Activated gamma-delta T cell treated with Interleukin-2 at 50 U/mL for 16 hours (primary cell): ENCODE data around the gene PARD3B.
"Not testable (repeated sequence)": the region's sequence is repeated elsewhere in the genome, so short reads cannot be mapped to it uniquely, and the experiment has no call there.

ENCODE experiments used
- DNase-seq: peaks from one replicate; pipeline ENCODE4 v3.0.0-alpha.2; 2020

PARD3B gene

GRCh38 chr2:205484764-205485163 is 939.5 kb downstream of the PARD3B start:
- DNase-seq = no peak

GRCh38 chr2:205493528-205493927 is 948.3 kb downstream of the PARD3B start:
- not testable (repeated sequence) for DNase-seq

GRCh38 chr2:205494537-205495235 is 949.4 kb downstream of the PARD3B start:
- DNase-seq = no peak

GRCh38 chr2:205495819-205496218 is 950.5 kb downstream of the PARD3B start:
- DNase-seq = no peak

GRCh38 chr2:205496370-205496769 is 951.1 kb downstream of the PARD3B start:
- no peak for DNase-seq

GRCh38 chr2:205496772-205497171 is 951.5 kb downstream of the PARD3B start:
- no peak for DNase-seq

- DNase-seq = no peak
These were observed 953.7 kb downstream of the PARD3B start for GRCh38 chr2:205499006-205499405.

GRCh38 chr2:205500065-205500464 is 954.8 kb downstream of the PARD3B start:
- no peak for DNase-seq

- no peak for DNase-seq
These were observed 955.7 kb downstream of the PARD3B start for GRCh38 chr2:205500951-205501350.

- no peak for DNase-seq
These were observed 956.6 kb downstream of the PARD3B start for GRCh38 chr2:205501826-205502225.

- no peak for DNase-seq
These were observed 960.1 kb downstream of the PARD3B start for GRCh38 chr2:205505371-205505770.

- DNase-seq = no peak
These were observed 964.4 kb downstream of the PARD3B start for GRCh38 chr2:205509655-205510054.

- DNase-seq = no peak
These were observed 965.1 kb downstream of the PARD3B start for GRCh38 chr2:205510345-205510744.

GRCh38 chr2:205511221-205511620 is 965.9 kb downstream of the PARD3B start:
- DNase-seq = no peak

GRCh38 chr2:205511641-205512040 is 966.4 kb downstream of the PARD3B start:
- no peak for DNase-seq

- no peak for DNase-seq
These were observed 975.0 kb downstream of the PARD3B start for GRCh38 chr2:205520311-205520710.

- no peak for DNase-seq
These were observed 979.4 kb downstream of the PARD3B start for GRCh38 chr2:205524656-205525055.

GRCh38 chr2:205527801-205528200 is 982.5 kb downstream of the PARD3B start:
- no peak for DNase-seq

- DNase-seq = no peak
These were observed 985.8 kb downstream of the PARD3B start for GRCh38 chr2:205531072-205531471.

GRCh38 chr2:205531489-205532148 is 986.3 kb downstream of the PARD3B start:
- no peak for DNase-seq

- no peak for DNase-seq
These were observed 989.7 kb downstream of the PARD3B start for GRCh38 chr2:205535001-205535400.

GRCh38 chr2:205539603-205540002 is 994.3 kb downstream of the PARD3B start:
- no peak for DNase-seq

GRCh38 chr2:205540036-205540435 is 994.8 kb downstream of the PARD3B start:
- no peak for DNase-seq

GRCh38 chr2:205543262-205543843 is 998.1 kb downstream of the PARD3B start:
- no peak for DNase-seq
